ENCODE data around the gene ADAT1. TPM values are rescaled to one million over a fixed set of nuclear protein-coding genes. Genes with fewer than 3 reads are reported as not detected.

Gene ADAT1, protein sequence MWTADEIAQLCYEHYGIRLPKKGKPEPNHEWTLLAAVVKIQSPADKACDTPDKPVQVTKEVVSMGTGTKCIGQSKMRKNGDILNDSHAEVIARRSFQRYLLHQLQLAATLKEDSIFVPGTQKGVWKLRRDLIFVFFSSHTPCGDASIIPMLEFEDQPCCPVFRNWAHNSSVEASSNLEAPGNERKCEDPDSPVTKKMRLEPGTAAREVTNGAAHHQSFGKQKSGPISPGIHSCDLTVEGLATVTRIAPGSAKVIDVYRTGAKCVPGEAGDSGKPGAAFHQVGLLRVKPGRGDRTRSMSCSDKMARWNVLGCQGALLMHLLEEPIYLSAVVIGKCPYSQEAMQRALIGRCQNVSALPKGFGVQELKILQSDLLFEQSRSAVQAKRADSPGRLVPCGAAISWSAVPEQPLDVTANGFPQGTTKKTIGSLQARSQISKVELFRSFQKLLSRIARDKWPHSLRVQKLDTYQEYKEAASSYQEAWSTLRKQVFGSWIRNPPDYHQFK
- 10 to 100 TPM; 32.5 to 57.7 (median 51.3) TPM for total RNA-seq

DNA sequence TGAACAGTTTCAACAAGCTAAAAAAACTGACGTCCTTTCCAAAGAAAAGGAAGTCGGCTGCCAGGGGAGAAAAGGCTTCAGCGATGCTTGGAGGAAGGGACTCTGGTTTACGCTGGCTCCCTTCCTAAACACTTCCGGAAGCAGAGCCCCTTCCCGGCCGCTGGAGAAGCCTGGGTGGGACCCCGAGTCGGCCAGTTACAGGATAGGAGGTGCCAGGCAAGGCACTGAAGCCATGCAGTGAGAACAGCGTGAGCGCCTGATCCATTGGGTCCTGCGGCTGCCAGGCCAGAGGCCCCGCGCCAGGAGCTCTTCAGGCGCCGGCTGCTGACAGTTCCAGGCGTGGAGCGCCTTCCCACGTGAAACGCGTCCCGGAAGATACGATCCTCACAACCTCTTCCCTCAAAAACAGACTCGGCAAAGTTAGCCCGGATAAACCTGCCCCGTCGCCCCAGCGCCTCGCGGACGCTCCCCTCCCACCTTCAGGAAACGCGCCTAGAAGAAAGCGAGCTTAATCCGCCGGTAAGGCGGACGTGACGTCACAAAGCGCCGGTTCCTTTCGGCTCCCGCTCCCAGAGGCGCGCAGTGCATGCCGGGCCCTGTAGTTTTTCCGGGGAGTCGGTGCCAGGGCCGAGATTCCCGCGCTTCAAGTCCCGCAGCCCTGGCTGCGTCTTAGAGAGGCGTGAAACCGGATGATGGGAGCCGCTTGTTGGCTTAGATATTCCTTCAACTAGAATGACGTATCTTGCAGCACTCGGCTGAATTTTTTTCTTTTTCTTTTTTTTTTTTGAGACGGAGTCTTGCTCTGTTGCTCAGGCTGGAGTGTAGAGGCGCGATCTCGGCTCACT lies at the start of gene ADAT1:
TSS of gene ADAT1 (minus strand) at position 521 of the 845 bp plus-strand sequence. CDS start 2,482 bp downstream, outside the sequence.
- ATAC-seq (ENCODE audit: low FRiP score) (peak; percentile 96), DNase-seq (ENCODE audit: low spot score) (peak; percentile 97)
- TF ChIP-seq, protein P1, sequence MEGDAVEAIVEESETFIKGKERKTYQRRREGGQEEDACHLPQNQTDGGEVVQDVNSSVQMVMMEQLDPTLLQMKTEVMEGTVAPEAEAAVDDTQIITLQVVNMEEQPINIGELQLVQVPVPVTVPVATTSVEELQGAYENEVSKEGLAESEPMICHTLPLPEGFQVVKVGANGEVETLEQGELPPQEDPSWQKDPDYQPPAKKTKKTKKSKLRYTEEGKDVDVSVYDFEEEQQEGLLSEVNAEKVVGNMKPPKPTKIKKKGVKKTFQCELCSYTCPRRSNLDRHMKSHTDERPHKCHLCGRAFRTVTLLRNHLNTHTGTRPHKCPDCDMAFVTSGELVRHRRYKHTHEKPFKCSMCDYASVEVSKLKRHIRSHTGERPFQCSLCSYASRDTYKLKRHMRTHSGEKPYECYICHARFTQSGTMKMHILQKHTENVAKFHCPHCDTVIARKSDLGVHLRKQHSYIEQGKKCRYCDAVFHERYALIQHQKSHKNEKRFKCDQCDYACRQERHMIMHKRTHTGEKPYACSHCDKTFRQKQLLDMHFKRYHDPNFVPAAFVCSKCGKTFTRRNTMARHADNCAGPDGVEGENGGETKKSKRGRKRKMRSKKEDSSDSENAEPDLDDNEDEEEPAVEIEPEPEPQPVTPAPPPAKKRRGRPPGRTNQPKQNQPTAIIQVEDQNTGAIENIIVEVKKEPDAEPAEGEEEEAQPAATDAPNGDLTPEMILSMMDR (IDR thresholded peaks at IDR 0.05): no peak

DNA sequence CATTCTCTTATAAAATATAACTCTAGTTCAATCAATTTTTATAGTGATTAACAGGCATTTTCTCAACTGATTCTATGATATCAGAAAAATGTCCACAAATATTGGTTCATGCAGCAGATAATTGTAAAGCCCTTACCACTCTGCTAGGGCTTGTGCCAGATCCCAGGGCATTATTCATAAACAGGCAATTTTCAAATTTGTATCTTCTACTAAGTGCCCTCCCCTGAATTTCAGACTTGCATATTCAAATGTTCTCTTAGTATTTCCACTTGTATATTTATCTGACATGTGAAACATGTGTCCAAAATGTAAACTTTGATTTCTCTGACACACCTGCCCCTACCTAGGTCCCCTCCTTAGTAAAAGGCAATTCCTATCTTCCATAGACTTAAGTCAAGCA lies 44.4 kb upstream of the ADAT1 start:
- no peak for DNase-seq (ENCODE audit: low spot score)
- TF ChIP-seq, protein P1 (IDR thresholded peaks at IDR 0.05): no peak
- no peak for ATAC-seq (ENCODE audit: low FRiP score)

DNA sequence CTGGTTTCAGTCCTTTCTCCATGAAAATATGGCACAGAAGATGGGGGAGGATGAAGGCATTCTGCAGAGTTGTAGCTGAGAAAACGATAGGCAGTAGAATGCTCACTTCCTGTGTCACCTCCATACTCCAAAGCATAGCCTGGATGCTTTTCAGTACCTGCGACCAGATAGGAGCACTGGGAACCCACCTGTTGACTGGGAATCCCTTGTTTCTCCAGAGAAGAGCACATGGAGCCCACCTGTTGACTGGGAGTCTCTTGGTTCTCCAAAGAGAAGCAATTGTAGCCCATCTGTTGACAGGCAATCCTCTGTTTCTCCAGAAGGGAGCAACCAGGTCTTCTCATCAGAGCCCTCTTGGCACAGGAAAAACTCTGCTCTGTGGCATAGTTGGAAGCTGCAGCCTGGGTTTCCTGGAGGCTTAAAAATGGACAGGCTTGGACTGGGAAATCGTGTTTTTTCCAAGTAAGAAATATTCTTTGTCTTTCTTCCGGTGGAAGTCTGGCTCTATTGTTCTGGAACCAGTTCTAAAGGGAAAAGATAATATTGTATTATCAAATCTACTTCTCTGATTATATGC lies 37.7 kb upstream of the ADAT1 start:
- DNase-seq (ENCODE audit: low spot score): no peak
- no peak for ATAC-seq (ENCODE audit: low FRiP score)
- TF ChIP-seq, protein P1 (IDR thresholded peaks at IDR 0.05): no peak

DNA sequence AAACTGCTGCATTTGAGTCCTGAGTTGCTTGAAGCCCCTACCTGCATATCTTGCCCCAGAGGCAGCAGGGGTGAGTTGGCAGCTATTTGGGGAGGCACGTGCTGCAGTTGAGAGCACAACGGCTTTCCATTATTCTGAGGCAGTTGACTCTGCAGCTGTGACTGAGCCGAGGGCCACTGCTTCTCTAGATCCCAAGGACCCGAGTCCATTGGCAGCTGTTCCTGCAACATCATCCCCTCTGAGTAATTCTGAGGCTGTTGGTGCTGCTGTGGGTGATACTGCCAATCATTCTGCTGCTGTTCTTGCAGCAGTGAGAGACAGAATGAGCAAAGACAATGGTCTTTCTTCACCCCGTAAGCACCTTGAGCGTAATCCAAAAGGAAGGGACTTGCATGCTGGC lies 37.2 kb upstream of the ADAT1 start:
- ATAC-seq (ENCODE audit: low FRiP score) (no peak), DNase-seq (ENCODE audit: low spot score) (no peak)
- TF ChIP-seq, protein P1 (IDR thresholded peaks at IDR 0.05): no peak

DNA sequence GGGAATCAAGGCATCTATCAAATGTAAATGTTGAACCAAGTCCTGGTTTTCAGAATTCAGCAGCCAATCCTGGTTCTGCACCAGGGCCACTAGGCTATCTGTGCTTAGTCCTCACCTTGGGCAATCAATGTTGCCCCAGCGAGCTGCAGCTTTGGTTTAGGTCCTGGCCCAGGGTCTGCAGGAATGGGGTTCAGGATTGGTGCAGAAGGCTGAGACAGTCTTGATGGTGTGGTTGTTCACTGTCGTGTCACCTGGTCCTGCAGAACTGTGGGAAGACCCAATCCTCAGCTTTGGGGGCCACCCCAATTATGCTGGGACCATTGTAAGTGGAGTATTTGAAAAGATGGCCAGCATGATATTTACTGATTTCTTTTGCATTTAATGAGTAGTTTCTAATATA lies 35.1 kb upstream of the ADAT1 start:
- ATAC-seq (ENCODE audit: low FRiP score) (no peak), DNase-seq (ENCODE audit: low spot score) (no peak)
- TF ChIP-seq, protein P1 (IDR thresholded peaks at IDR 0.05): no peak

DNA sequence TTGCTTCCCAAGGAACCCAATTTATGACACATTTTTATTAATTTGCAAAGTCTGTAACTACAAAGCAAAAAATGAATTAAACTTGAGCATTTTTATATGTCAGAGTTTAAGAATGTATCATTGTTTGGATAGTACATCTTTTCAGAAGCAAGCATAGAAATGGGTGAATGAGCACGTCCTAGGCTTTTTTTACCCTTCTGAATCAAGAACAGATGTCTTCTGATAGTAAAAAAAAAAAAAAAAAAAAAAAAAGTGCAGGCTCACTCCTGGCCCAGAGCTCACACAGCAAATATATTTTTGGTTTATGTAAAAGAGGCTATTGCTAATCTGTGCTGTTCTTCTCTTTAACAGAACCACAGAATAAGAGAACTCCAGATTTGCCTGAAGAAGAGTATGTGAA lies 30.8 kb upstream of the ADAT1 start:
- ATAC-seq (ENCODE audit: low FRiP score) (no peak), DNase-seq (ENCODE audit: low spot score) (no peak)
- TF ChIP-seq, protein P1 (IDR thresholded peaks at IDR 0.05): no peak

Data from omental fat pad (tissue), 4 donors.